ENCODE measurements around the gene ULK3. TPM values are rescaled to one million over a fixed set of nuclear protein-coding genes. Genes with fewer than 3 reads are reported as not detected.
A peak's percentile ranks its signal among the peaks of the same experiment; 100 is the strongest.

ULK3 gene
- total RNA-seq, 2 experiments from 2014 or later, result 37.8 to 38.9 TPM

GRCh38 chr15:74868059-74868458 lies 25.1 kb upstream of the ULK3 start:
- H3K4me3 ChIP-seq (ENCODE audit: low read length), result peak overlapping the region; percentile 0
- TF ChIP-seq CTCF (IDR thresholded peaks at IDR 0.05), result no peak
- peak overlapping the region; percentile 72 for H3K27ac Mint-ChIP-seq
- no peaks in the 10 kb centered on the region for H3K27me3 Mint-ChIP-seq
- peaks cover 83% of the 10 kb centered on the region for H3K4me1 Mint-ChIP-seq (ENCODE audit: low read depth)
- peaks cover 87% of the 10 kb centered on the region for H3K4me1 ChIP-seq (ENCODE audit: insufficient read depth, low read length)
- peak overlapping the region in 1 of 2 donors; percentile 12 for H3K27ac ChIP-seq (ENCODE audit: low read depth in 1 of 2, low read length in 2 of 2)
- ATAC-seq (ENCODE audit: poor library complexity) (no peak), DNase-seq (peak in 4 of 14 experiments; percentile 27 to 52 (median 50))
- H3K36me3 Mint-ChIP-seq (ENCODE audit: low read depth), result peaks cover 53% of the 10 kb centered on the region
- ChIA-PET CTCF (interaction anchor here (0.6 to 2.0 kb wide), 5 partner anchors 12 to 267 kb away, joined by 3 to 7 read pairs (median 4); no protein-coding TSS in a partner anchor), POLR2A (interaction anchor here (1.0 to 2.0 kb wide), 6 partner anchors 10 to 70 kb away, joined by 3 to 6 read pairs (median 4); partner anchors contain the start of genes COX5A and ULK3)
- H3K36me3 ChIP-seq (ENCODE audit: insufficient read depth, low read length), result peaks cover 18% of the 10 kb centered on the region
- H3K27me3 ChIP-seq (ENCODE audit: control insufficient read depth in 1 of 2, insufficient read depth in 2 of 2, low read length in 2 of 2), result no peaks in the 10 kb centered on the region
- H3K9me3 Mint-ChIP-seq, result no peaks in the 10 kb centered on the region
- intact Hi-C loops (cut with DNase I, micrococcal nuclease), result no loop called here
- no peaks in the 10 kb centered on the region for H3K9me3 ChIP-seq (ENCODE audit: control insufficient read depth in 1 of 2, insufficient read depth in 1 of 2, low read length in 2 of 2)
- H3K4me3 Mint-ChIP-seq, result peak overlapping the region; percentile 81

- H3K36me3 Mint-ChIP-seq (ENCODE audit: low read depth), result peaks cover 48% of the 10 kb centered on the region
- H3K27me3 Mint-ChIP-seq, result no peaks in the 10 kb centered on the region
- H3K9me3 ChIP-seq (ENCODE audit: control insufficient read depth in 1 of 2, insufficient read depth in 1 of 2, low read length in 2 of 2), result no peaks in the 10 kb centered on the region
- no peak for TF ChIP-seq CTCF (IDR thresholded peaks at IDR 0.05)
- peaks cover 18% of the 10 kb centered on the region for H3K36me3 ChIP-seq (ENCODE audit: insufficient read depth, low read length)
- ChIA-PET POLR2A (interaction anchor here (1.0 to 2.0 kb wide), 6 partner anchors 10 to 70 kb away, joined by 3 to 6 read pairs (median 4); partner anchors contain the start of genes COX5A and ULK3), CTCF (interaction anchor here (1.0 to 2.0 kb wide), 4 partner anchors 11 to 80 kb away, joined by 3 to 7 read pairs (median 4); no protein-coding TSS in a partner anchor)
- H3K4me3 Mint-ChIP-seq, result peak overlapping the region; percentile 81
- ATAC-seq (ENCODE audit: poor library complexity) (no peak), DNase-seq (no peak)
- no peaks in the 10 kb centered on the region for H3K27me3 ChIP-seq (ENCODE audit: control insufficient read depth in 1 of 2, insufficient read depth in 2 of 2, low read length in 2 of 2)
- peak overlapping the region; percentile 0 for H3K4me3 ChIP-seq (ENCODE audit: low read length)
- peak overlapping the region; percentile 72 for H3K27ac Mint-ChIP-seq
- H3K4me1 ChIP-seq (ENCODE audit: insufficient read depth, low read length), result peaks cover 90% of the 10 kb centered on the region
- no peaks in the 10 kb centered on the region for H3K9me3 Mint-ChIP-seq
- peaks cover 77% of the 10 kb centered on the region for H3K4me1 Mint-ChIP-seq (ENCODE audit: low read depth)
- H3K27ac ChIP-seq (ENCODE audit: low read depth in 1 of 2, low read length in 2 of 2), result peak overlapping the region in 1 of 2 donors; percentile 12
- intact Hi-C loops (cut with DNase I, micrococcal nuclease), result no loop called here
Observed at GRCh38 chr15:74867466-74868038, 24.6 kb upstream of the ULK3 start.

- Histone ChIP-seq H3K4me3 (ENCODE audit: low read length) (no peak overlapping the region), H3K4me1 (ENCODE audit: insufficient read depth, low read length) (peaks cover 77% of the 10 kb centered on the region), H3K27me3 (ENCODE audit: control insufficient read depth in 1 of 2, insufficient read depth in 2 of 2, low read length in 2 of 2) (no peaks in the 10 kb centered on the region), H3K27ac (ENCODE audit: low read depth in 1 of 2, low read length in 2 of 2) (no peak overlapping the region), H3K36me3 (ENCODE audit: insufficient read depth, low read length) (peaks cover 18% of the 10 kb centered on the region), H3K9me3 (ENCODE audit: control insufficient read depth in 1 of 2, insufficient read depth in 1 of 2, low read length in 2 of 2) (no peaks in the 10 kb centered on the region)
- POLR2A ChIA-PET, result no interaction called here
- DNase-seq (no peak), ATAC-seq (ENCODE audit: poor library complexity) (no peak)
- Mint-ChIP-seq H3K9me3 (no peaks in the 10 kb centered on the region), H3K27ac (peak overlapping the region; percentile 79), H3K36me3 (ENCODE audit: low read depth) (peaks cover 45% of the 10 kb centered on the region), H3K4me3 (no peak overlapping the region), H3K27me3 (no peaks in the 10 kb centered on the region), H3K4me1 (ENCODE audit: low read depth) (peaks cover 71% of the 10 kb centered on the region)
- CTCF ChIA-PET, result no interaction called here
- intact Hi-C loops (cut with DNase I, micrococcal nuclease), result no loop called here
- no peak for TF ChIP-seq CTCF (IDR thresholded peaks at IDR 0.05)
Observed at GRCh38 chr15:74866090-74866489, 23.1 kb upstream of the ULK3 start.

Measured in CD4-positive, alpha-beta T cell (primary cell).